ENCODE measurements around the gene VSTM2L.

GRCh38 chr20:37915434-37915787 lies 12.5 kb downstream of the VSTM2L start:
- no peak for TF ChIP-seq CTCF (IDR thresholded peaks at IDR 0.05)
- no peak for TF ChIP-seq POLR2A (IDR thresholded peaks at IDR 0.05)
